GM19023 (cell line): ENCODE measurements around the gene BCAS3.

Experiments
- ATAC-seq: cut with Tn5 transposase; IDR thresholded peaks from one replicate; pipeline ENCODE4 v1.9.1; 2021; ENCODE audit warnings: mild to moderate bottlenecking, moderate library complexity; ENCODE audit not compliant: unreplicated experiment

Gene BCAS3

GRCh38 chr17:61400717-61401388, 723.2 kb downstream of the BCAS3 start:
- ATAC-seq = no peak

- no peak for ATAC-seq
Measured at GRCh38 chr17:61401389-61402072, 723.9 kb downstream of the BCAS3 start.

- ATAC-seq = no peak
Measured at GRCh38 chr17:61402073-61402541, 724.5 kb downstream of the BCAS3 start.

GRCh38 chr17:61402978-61403800, 725.5 kb downstream of the BCAS3 start:
- ATAC-seq = no peak

GRCh38 chr17:61403801-61404662, 726.4 kb downstream of the BCAS3 start:
- ATAC-seq = no peak

- ATAC-seq = no peak
Measured at GRCh38 chr17:61404663-61404912, 726.9 kb downstream of the BCAS3 start.

GRCh38 chr17:61404913-61405685, 727.4 kb downstream of the BCAS3 start:
- ATAC-seq = no peak

GRCh38 chr17:61405686-61406536, 728.3 kb downstream of the BCAS3 start:
- ATAC-seq = no peak

- ATAC-seq = no peak
Measured at GRCh38 chr17:61406537-61406845, 728.8 kb downstream of the BCAS3 start.

GRCh38 chr17:61406971-61407911, 729.6 kb downstream of the BCAS3 start:
- ATAC-seq = no peak

- no peak for ATAC-seq
Measured at GRCh38 chr17:61408151-61409041, 730.7 kb downstream of the BCAS3 start.

- no peak for ATAC-seq
Measured at GRCh38 chr17:61409301-61410112, 731.9 kb downstream of the BCAS3 start.

GRCh38 chr17:61410141-61411010, 732.7 kb downstream of the BCAS3 start:
- no peak for ATAC-seq

- no peak for ATAC-seq
Measured at GRCh38 chr17:61411011-61411260, 733.3 kb downstream of the BCAS3 start.

GRCh38 chr17:61411261-61412142, 733.9 kb downstream of the BCAS3 start:
- peak; percentile 3 for ATAC-seq
